HG03520 (cell line): Measurements from ENCODE around the gene FOS.
"Not testable (repeated sequence)": the region's sequence is repeated elsewhere in the genome, so short reads cannot be mapped to it uniquely, and the experiment has no call there.

Experiments
- ATAC-seq: cut with Tn5 transposase; IDR thresholded peaks from one replicate; pipeline ENCODE4 v1.9.1; 2021; ENCODE audit warnings: mild to moderate bottlenecking, moderate library complexity; ENCODE audit not compliant: unreplicated experiment

Gene FOS

DNA sequence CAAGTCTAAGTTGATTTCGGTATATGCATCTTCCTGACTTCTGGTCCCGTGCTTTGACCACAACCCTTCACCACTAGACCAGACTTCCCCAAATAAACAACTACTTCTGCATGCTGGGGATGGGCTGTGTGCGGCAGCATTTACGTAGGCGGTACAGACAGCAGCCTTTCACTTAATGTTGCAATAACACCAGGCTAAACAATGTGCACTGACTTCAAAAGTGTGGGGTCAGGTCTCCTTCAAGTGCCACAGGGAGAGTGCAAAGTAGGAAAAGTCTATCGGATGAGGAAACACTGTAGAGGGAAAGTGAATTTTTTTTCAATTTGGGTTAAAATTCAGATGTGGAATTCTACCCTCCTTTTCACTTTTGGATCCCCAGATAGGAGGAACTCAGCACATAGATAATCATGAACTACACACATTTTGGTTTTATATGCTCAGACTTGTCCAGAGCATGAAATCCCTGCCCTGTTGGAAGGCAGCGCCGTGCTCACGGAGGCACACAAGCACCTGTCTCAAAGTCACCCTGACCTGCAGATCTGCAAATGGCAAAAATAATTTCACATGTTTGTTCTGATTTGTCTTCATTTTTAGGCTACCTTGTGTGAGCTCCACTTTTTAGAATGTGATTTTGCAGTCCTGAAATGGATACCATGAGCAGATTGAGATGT is 3.6 kb upstream of the FOS start:
- ATAC-seq: no peak

DNA sequence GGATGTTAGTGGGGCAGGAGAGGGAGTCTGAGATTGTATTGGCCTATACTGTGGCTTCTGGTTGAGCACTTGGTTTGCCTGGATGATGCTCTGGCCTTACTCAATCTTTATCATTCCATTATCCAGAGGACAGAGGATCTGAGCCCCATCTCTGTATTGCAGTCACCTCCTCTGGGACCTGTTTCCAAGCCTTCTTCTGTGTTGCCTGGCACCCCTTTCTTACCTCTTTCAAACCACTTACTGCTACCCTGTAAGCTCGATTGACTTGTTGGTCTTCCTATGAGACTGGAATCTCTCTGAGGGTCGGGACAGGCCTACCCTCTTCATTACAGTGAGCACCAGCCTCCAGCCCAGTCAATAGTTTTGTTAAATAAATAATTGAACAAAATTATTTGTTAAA is 3.0 kb upstream of the FOS start:
- ATAC-seq: no peak

DNA sequence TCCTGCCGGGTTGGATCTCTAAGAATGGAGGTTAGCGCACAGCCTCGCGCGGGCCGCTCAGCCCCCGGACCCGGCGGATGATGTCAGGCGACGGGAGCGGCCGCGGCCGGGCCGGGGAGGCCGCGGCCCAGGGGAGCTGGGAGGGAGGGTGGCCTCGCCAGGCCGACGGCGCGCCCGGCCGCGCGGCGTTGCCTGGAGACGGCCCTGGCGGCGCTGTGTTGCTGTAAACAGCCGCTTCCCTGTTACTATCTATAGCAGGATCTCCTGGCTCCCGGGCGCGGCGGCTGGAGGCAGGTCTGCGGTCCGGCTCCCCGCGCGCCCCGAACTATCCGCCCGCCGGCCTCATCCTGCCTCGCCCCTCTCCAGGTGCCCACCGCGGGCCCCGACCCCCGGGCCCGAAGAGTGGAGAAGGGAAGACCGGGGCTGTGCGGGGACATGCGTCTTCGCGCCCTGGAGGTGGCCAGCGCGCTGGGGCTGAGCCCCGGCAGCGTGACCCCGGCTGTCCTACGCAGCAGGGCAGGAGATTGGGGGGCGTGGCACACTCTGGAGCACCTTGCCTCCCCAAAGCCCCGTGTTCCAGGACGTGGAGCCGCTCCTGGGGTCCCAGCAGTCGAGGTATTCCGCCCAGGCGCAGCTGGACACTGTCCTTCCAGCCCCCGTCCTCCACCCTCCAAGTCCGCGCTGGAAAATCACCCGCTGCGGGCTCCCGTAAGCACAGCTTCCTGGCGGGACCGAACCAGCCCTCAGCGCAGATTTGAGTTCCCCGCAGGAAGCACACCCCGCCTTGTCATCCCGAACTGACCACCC is 1.4 kb upstream of the FOS start:
- ATAC-seq: no peak

DNA sequence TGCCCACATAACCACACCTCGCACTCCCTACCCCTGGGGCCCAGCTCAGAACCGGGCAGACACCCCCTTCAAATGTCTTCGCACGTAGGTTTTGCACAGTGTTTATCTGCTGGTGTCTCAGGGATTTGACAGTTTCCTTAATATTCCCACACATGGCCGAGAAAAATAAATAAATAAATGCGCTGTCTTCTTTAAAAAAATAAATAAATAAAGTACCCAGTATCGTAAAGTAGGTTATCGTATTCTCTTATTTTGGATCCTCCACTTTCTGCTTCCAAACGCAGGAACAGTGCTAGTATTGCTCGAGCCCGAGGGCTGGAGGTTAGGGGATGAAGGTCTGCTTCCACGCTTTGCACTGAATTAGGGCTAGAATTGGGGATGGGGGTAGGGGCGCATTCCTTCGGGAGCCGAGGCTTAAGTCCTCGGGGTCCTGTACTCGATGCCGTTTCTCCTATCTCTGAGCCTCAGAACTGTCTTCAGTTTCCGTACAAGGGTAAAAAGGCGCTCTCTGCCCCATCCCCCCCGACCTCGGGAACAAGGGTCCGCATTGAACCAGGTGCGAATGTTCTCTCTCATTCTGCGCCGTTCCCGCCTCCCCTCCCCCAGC is 710 bp upstream of the FOS start:
- ATAC-seq: no peak

DNA sequence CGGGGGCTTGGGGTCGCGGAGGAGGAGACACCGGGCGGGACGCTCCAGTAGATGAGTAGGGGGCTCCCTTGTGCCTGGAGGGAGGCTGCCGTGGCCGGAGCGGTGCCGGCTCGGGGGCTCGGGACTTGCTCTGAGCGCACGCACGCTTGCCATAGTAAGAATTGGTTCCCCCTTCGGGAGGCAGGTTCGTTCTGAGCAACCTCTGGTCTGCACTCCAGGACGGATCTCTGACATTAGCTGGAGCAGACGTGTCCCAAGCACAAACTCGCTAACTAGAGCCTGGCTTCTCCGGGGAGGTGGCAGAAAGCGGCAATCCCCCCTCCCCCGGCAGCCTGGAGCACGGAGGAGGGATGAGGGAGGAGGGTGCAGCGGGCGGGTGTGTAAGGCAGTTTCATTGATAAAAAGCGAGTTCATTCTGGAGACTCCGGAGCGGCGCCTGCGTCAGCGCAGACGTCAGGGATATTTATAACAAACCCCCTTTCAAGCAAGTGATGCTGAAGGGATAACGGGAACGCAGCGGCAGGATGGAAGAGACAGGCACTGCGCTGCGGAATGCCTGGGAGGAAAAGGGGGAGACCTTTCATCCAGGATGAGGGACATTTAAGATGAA is 630 bp downstream of the FOS start:
- ATAC-seq: peak; percentile 6

DNA sequence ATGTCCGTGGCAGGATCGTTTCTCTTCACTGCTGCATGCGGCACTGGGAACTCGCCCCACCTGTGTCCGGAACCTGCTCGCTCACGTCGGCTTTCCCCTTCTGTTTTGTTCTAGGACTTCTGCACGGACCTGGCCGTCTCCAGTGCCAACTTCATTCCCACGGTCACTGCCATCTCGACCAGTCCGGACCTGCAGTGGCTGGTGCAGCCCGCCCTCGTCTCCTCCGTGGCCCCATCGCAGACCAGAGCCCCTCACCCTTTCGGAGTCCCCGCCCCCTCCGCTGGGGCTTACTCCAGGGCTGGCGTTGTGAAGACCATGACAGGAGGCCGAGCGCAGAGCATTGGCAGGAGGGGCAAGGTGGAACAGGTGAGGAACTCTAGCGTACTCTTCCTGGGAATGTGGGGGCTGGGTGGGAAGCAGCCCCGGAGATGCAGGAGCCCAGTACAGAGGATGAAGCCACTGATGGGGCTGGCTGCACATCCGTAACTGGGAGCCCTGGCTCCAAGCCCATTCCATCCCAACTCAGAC is 1.2 kb downstream of the FOS start:
- no peak for ATAC-seq

DNA sequence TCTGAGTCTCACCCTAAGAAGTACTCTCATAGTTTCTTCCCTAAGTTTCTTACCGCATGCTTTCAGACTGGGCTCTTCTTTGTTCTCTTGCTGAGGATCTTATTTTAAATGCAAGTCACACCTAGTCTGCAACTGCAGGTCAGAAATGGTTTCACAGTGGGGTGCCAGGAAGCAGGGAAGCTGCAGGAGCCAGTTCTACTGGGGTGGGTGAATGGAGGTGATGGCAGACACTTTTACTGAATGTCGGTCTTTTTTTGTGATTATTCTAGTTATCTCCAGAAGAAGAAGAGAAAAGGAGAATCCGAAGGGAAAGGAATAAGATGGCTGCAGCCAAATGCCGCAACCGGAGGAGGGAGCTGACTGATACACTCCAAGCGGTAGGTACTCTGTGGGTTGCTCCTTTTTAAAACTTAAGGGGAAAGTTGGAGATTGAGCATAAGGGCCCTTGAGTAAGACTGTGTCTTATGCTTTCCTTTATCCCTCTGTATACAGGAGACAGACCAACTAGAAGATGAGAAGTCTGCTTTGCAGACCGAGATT is 1.7 kb downstream of the FOS start:
- ATAC-seq: no peak

DNA sequence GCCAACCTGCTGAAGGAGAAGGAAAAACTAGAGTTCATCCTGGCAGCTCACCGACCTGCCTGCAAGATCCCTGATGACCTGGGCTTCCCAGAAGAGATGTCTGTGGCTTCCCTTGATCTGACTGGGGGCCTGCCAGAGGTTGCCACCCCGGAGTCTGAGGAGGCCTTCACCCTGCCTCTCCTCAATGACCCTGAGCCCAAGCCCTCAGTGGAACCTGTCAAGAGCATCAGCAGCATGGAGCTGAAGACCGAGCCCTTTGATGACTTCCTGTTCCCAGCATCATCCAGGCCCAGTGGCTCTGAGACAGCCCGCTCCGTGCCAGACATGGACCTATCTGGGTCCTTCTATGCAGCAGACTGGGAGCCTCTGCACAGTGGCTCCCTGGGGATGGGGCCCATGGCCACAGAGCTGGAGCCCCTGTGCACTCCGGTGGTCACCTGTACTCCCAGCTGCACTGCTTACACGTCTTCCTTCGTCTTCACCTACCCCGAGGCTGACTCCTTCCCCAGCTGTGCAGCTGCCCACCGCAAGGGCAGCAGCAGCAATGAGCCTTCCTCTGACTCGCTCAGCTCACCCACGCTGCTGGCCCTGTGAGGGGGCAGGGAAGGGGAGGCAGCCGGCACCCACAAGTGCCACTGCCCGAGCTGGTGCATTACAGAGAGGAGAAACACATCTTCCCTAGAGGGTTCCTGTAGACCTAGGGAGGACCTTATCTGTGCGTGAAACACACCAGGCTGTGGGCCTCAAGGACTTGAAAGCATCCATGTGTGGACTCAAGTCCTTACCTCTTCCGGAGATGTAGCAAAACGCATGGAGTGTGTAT is 2.4 kb downstream of the FOS start:
- ATAC-seq: no peak

DNA sequence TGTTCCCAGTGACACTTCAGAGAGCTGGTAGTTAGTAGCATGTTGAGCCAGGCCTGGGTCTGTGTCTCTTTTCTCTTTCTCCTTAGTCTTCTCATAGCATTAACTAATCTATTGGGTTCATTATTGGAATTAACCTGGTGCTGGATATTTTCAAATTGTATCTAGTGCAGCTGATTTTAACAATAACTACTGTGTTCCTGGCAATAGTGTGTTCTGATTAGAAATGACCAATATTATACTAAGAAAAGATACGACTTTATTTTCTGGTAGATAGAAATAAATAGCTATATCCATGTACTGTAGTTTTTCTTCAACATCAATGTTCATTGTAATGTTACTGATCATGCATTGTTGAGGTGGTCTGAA is 3.0 kb downstream of the FOS start:
- no peak for ATAC-seq

DNA sequence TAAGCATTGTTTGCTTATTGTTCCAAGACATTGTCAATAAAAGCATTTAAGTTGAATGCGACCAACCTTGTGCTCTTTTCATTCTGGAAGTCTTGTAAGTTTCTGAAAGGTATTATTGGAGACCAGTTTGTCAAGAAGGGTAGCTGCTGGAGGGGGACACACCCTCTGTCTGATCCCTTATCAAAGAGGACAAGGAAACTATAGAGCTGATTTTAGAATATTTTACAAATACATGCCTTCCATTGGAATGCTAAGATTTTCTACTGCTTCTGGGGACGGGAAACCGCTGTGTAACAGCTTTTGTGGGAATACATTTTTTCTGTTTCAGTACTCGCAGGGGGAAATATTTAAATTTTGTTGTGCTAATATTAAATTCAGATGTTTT is 3.5 kb downstream of the FOS start:
- ATAC-seq: no peak

DNA sequence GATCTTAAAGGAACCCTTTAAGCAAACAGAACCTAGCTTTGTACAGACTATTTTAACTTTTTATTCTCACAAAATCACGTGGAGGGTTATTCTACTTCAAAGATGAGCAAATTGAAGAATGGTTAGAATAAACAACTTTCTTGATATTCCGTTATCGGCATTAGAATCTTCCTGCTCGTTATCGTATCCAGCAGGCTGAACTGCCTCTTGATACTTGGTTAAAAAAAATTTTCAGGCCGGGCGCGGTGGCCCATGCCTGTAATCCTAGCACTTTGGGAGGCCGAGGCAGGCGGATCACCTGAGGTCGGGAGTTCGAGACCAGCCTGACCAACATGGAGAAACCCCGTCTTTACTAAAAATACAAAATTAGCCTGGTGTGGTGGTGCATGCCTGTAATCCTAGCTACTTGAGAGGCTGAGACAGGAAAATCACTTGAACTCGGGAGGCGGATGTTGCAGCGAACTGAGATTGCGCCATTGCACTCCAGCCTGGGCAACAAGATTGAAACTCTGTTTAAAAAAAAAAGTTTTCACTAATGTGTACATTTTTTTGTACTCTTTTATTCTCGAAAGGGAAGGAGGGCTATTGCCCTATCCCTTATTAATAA is 4.0 kb downstream of the FOS start:
- ATAC-seq: not testable (repeated sequence)

DNA sequence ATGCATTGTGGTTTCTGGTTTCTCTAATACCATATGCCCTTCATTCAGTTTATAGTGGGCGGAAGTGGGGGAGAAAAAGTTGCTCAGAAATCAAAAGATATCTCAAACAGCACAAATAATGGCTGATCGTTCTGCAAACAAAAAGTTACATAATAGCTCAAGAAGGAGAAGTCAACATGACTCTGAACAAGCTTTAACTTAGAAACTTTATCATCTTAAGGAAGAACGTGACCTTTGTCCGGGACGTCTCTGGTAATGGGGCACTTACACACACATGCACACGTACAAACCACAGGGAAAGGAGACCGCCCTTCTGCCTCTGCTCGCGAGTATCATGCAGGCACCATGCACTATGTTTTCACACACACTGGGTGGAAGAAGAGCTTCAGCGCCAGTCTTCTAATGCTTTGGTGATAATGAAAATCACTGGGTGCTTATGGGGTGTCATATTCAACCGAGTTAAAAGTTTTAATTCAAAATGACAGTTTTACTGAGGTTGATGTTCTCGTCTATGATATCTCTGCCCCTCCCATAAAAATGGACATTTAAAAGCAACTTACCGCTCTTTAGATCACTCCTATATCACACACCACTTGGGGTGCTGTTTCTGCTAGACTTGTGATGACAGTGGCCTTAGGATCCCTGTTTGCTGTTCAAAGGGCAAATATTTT is 4.7 kb downstream of the FOS start:
- ATAC-seq: no peak

DNA sequence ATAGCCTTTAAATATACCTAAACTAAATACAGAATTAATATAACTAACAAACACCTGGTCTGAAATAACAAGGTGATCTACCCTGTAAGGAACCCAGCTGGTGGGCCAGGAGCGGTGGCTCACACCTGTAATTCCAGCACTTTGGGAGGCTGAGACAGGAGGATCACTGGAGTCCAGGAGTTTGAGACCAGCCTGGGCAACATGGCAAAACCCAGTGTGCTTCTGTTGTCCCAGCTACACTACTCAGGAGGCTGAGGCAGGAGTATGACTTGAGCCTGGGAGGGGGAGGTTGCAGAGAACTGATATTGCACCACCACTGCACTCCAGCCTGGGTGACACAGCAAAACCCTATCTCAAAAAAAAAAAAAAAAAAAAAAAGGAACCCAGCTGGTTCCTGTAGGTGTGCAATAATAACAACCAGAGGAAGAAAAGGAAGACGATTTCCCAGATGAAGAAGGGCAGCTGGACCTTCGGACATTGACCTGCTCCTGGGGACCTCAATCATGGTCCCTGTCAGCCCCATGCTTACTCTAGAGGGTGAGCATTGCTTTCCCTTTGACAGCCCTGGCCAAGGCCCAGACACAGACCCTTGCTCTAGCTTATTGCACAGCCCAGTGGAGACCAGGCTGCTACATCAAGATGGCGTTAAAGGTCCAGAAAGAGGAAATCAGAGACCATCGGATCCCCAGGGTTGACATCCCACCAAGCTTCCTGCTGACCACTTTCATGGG is 5.4 kb downstream of the FOS start:
- no peak for ATAC-seq

DNA sequence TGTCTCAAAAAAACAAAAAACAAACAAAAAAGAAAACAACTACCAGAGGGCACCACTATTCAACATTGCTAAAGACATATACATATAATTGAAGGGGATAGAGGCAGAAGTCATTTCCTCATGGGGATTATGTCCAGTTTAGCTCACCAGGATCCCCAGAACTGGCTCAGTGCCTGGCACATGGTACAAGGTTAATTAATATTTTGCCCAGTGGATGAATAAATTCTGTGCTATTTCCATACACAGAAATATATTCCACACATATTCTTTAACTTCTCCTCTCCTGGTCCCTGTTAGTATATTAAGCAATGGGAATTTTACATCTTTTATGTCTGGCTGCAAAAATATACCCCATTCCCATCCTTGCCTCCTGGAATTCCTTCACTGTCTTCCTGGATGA is 6.7 kb downstream of the FOS start:
- no peak for ATAC-seq

DNA sequence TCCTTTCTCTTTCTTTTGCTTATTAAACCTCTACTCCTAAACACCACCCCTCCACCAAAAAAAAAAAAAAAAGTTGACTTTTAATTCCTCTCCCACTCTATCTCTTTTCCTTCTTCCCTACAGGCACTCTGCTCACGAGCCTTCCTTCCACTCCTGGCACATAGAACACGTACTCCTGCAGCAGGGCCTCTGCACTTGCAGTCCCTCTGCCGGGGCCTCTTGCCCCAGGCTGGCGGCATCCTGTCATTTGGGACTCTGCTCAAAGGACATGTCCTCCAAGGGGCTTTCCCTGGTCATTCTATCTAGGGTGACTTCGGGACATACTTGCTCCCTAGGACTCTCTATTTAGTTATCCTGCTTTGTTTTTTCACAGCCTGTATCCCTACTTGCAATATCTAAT is 7.7 kb downstream of the FOS start:
- ATAC-seq: no peak

DNA sequence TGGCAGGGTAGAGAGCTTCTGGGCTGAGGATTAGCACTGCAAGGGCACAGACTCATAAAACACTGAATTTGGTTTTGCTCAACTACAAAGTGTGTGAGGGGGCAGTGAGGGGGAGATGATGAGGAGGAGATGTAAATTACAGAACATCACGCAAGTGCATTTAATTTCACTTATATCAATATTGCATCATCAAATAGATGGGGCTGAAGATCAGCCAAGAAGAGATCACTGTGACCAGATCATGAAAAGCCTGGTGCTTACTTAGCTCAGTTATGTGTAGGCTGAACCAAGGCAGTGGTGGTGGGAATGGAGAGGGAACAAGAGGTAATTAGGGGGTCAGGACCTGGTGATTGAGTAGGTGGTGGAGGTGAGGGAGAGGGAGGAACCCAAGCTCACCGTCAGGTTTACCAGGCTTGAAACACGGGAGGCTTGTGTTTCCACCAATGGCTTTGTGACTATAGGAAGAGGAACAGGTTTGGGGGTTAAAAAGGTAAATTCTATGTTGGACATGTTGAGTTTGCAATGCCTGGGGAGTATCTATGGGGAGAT is 11.3 kb downstream of the FOS start:
- no peak for ATAC-seq

DNA sequence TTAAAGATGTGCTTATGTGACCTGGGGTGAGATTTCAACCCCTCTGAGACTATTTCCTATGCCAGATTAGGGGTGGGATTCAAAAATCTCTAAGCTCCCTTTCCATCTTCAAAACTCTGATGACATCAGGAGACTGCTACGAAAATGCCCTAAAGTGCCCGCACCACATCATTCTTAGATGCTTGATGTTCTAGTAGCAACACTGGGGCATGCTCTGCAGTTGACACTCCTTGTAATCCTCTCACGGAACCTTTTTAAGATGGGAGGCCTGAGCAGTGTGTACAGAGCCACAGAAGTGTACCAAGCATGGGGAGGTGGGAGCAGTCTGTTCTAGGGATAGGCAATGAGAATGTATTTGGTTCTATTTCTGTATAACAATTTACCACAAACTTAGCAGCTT is 12.2 kb downstream of the FOS start:
- no peak for ATAC-seq

DNA sequence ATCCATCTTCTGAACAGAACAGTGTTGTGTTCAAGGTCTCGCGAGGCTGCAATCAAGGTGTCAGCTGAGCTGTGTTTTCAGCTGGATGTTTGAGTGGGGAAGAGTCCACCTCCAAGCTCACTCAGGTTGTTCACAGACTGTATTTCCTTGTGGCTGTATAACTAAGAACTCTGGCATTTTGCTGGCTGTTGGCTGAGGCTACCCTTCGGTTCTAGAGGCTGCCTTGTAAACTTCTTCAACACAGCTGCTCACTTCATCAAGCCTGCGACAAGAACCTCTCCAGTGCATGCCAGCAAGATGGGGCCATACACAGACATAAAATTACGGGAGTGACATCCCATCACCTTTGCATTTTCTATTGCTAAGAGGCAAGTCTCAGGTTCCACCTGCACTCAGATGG is 12.7 kb downstream of the FOS start:
- ATAC-seq: no peak
